GM12873 (cell line): ENCODE data around the gene AGFG2.

Experiments used
- TF ChIP-seq, protein P1 (sequence below): IDR thresholded peaks from 2 replicates; pipeline ENCODE4 v1.5.1; 2012; ENCODE audit warnings: low read depth, mild to moderate bottlenecking, moderate library complexity, low read length, control low read depth; ENCODE audit not compliant: insufficient read depth; ENCODE audit errors: missing control alignments

The AGFG2 gene

DNA sequence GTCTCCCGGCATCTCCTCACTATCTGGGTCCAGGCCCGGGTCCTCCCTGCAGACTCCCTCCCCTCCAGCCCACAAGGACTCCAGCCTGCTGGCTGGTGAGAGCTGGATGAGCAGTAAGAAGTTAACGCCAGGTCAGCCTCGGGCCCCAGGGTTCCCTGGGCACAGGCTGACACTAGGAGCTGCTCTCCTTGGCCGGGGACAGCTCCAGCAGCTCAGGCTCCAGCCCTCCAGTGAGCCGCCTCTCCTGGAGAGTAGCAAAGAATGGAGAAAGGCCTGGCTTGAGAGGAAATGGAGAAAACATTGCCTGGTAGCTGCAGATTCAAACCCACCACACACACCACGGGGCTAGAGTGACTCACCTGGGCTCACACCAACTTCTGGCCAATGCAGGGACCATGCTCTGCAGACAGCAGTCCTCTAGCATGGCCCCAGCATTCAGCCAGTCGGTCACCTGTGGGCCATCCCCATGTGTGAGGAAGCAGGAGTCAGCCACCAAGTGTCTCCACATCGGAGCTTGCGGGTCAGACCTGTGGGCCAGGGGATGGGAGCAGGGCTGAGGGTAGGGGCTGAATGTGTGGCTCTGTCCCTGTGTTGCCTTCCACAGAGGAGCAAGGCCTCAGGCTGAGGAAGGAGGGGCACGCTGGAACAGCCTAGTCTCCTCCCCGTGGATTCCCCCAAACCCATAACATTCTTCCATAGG lies 28.2 kb downstream of the AGFG2 start:
- TF ChIP-seq, protein P1, sequence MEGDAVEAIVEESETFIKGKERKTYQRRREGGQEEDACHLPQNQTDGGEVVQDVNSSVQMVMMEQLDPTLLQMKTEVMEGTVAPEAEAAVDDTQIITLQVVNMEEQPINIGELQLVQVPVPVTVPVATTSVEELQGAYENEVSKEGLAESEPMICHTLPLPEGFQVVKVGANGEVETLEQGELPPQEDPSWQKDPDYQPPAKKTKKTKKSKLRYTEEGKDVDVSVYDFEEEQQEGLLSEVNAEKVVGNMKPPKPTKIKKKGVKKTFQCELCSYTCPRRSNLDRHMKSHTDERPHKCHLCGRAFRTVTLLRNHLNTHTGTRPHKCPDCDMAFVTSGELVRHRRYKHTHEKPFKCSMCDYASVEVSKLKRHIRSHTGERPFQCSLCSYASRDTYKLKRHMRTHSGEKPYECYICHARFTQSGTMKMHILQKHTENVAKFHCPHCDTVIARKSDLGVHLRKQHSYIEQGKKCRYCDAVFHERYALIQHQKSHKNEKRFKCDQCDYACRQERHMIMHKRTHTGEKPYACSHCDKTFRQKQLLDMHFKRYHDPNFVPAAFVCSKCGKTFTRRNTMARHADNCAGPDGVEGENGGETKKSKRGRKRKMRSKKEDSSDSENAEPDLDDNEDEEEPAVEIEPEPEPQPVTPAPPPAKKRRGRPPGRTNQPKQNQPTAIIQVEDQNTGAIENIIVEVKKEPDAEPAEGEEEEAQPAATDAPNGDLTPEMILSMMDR = no peak

DNA sequence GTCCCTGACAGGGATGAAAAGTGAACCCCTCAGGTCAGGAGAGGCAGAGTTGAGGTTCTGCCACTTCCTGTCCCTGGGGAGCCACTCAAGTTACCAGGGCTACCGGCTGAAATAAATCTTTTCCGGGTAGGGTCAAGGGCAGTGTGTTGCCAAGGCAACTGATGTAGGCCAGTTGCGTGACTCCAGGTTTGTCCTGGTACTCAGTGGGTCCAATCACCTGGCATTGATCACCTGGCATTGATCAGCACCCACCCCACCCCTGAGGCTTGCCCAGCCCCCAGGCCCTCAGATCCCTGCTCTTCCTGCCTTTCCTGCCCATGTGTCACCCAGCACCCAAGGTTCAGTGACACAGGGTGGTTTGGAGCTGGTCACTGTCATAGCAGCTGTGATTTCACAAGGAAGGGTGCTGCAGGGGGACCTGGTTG lies 28.8 kb downstream of the AGFG2 start:
- TF ChIP-seq, protein P1 = no peak

GRCh38 chr7:100568176-100568895 lies 29.3 kb downstream of the AGFG2 start:
- TF ChIP-seq, protein P1 = no peak

DNA sequence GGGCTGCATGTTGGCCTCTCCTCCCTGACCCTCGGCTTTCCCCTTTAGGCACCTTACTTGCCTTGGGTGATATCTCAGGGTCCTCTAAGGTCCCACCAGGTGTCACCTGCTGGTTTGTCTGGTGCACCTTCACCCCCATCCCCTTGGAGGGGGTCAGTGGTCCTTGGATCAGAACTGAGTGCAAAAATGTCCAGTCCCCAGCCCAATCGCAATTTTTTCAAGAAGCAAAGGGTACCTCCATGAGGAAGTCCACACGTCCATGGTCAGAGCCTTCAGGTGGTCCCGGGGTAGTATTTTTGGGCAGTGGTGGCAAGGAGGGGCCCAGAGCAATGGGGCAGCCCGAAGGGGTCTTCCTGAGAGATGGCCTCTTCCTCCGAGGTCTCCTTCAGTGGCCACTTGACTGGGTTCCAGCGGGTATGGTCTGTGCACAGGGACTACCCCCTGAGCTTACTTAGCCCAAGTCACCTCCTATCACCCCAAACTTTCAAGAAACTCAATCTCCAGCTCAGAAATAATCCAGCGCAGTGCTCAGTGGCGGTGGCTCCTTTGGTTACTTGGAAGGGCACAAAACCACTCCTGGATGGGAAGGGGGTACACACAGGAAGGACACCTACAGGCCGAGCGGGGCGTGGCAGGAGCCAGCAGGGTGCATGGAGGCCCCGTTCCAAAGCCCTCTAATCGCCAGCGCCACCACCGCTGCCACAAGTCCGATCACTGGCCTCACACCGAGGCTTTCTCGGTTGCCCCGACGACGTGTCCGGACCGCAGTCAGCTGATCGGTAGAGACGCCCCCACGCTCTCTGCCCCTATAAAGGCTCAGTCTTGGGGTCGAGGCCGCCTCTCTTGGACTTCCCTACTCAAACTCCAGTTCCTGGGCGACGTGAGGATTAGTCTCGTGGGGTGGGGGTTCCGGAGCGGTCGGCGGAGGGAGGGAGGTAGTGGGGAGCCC lies 30.2 kb downstream of the AGFG2 start:
- TF ChIP-seq, protein P1 = peak; percentile 65

DNA sequence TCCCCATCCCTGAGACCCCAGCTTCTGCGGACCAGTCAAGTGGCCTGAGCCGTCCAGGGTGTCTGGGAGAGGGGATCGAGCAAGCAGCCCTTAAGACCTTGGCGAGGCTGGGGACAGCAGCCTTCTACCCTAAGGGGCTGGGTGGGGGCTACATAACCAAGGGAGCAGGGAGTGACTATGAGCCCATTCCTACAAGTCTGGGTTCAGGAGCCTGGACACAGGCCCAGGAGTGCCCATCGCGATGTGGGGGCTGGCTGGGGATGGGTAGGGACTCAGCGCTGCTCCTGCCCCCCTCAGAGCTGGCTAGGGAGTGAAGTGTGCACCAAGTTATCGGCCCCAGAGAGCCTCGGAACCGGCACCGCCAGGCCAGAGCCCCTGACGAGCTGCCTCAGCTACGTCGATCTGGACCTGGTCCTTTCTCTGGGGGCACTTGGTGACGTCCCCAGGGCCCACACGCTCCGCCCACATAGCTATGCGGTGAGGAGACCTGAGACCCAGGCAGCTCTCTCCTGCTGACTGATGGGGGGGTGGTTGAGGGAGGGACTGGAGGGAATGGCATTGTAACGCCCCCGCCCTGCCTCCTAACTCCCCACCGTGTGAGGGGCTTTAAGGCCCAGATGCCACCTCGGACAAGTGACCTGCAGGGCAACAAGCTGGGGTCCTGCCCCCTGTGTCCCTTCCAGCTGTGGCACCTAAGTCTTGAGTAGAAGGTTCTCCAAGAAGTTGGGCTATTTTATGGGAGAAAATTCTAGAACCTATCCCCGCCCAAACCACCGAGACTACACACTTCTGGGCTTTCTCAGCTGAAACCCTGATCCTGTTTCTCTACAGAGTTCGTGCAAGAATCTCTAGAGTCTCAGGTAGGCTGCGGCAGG lies 32.2 kb downstream of the AGFG2 start:
- TF ChIP-seq, protein P1 = no peak

- TF ChIP-seq, protein P1 = no peak
Measured at GRCh38 chr7:100571829-100572116, 32.8 kb downstream of the AGFG2 start.
